SU-DHL-6 (cell line): Measurements from ENCODE around the gene PNMA8A.
"Not testable (repeated sequence)": the region's sequence is repeated elsewhere in the genome, so short reads cannot be mapped to it uniquely, and the experiment has no call there.

ENCODE experiments used
- CTCF ChIP-seq: fragments of 200-600 bp; sonication (generic); IDR thresholded peaks from one replicate; pipeline ENCODE4 v1.5.1; 2017; ENCODE audit warnings: antibody characterized with exemption, mild to moderate bottlenecking, low read length, moderate library complexity; ENCODE audit not compliant: insufficient read depth, poor library complexity, severe bottlenecking
- EZH2phosphoT487 ChIP-seq: fragments of 200-600 bp; sonication (generic), shearing (Covaris generic); conservative IDR thresholded peaks from 2 replicates; pipeline ENCODE4 v1.6.1; 2018; ENCODE audit warnings: mild to moderate bottlenecking, antibody characterized with exemption, low read length, moderate library complexity, mixed read lengths

GRCh38 chr19:46435689-46436088, 35.7 kb downstream of the PNMA8A start:
- not testable (repeated sequence) for TF ChIP-seq CTCF, EZH2phosphoT487
